ENCODE results near the gene CDH1.

- TF ChIP-seq, protein P1, sequence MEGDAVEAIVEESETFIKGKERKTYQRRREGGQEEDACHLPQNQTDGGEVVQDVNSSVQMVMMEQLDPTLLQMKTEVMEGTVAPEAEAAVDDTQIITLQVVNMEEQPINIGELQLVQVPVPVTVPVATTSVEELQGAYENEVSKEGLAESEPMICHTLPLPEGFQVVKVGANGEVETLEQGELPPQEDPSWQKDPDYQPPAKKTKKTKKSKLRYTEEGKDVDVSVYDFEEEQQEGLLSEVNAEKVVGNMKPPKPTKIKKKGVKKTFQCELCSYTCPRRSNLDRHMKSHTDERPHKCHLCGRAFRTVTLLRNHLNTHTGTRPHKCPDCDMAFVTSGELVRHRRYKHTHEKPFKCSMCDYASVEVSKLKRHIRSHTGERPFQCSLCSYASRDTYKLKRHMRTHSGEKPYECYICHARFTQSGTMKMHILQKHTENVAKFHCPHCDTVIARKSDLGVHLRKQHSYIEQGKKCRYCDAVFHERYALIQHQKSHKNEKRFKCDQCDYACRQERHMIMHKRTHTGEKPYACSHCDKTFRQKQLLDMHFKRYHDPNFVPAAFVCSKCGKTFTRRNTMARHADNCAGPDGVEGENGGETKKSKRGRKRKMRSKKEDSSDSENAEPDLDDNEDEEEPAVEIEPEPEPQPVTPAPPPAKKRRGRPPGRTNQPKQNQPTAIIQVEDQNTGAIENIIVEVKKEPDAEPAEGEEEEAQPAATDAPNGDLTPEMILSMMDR (IDR thresholded peaks at IDR 0.05 in 8 of 11, conservative IDR thresholded peaks at IDR 0.05 in 3 of 11) = no peak
- TF ChIP-seq POLR2A (IDR thresholded peaks at IDR 0.05) (no peak), POLR2AphosphoS5 (IDR thresholded peaks at IDR 0.05) (no peak)
These were observed 31.1 kb downstream of the CDH1 start for GRCh38 chr16:68768175-68768574.

All from spleen (tissue), 7 donors.